ENCODE data around the gene BDH1.

- TF ChIP-seq, protein P1, sequence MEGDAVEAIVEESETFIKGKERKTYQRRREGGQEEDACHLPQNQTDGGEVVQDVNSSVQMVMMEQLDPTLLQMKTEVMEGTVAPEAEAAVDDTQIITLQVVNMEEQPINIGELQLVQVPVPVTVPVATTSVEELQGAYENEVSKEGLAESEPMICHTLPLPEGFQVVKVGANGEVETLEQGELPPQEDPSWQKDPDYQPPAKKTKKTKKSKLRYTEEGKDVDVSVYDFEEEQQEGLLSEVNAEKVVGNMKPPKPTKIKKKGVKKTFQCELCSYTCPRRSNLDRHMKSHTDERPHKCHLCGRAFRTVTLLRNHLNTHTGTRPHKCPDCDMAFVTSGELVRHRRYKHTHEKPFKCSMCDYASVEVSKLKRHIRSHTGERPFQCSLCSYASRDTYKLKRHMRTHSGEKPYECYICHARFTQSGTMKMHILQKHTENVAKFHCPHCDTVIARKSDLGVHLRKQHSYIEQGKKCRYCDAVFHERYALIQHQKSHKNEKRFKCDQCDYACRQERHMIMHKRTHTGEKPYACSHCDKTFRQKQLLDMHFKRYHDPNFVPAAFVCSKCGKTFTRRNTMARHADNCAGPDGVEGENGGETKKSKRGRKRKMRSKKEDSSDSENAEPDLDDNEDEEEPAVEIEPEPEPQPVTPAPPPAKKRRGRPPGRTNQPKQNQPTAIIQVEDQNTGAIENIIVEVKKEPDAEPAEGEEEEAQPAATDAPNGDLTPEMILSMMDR (IDR thresholded peaks at IDR 0.05), result no peak
- TF ChIP-seq POLR2A (IDR thresholded peaks at IDR 0.05), result no peak
Measured at GRCh38 chr3:197595470-197596185, 39.9 kb upstream of the BDH1 start.
